GM06990 (cell line): ENCODE data around the gene CTRL.

Experiments
- DNase-seq: peaks from one replicate; pipeline ENCODE4 v3.0.0-alpha.2; 2011; ENCODE audit not compliant: insufficient read length; ENCODE audit errors: extremely low read depth
- H3K27me3 ChIP-seq: replicated peaks from 2 replicates; pipeline ENCODE4 v1.6.0; 2011; ENCODE audit warnings: low read length; ENCODE audit not compliant: control insufficient read depth, insufficient read depth
- H3K36me3 ChIP-seq: 2 replicates; pipeline ENCODE4 v1.5.1; 2011; ENCODE audit warnings: low read length; ENCODE audit not compliant: control insufficient read depth, insufficient read depth
- H3K4me3 ChIP-seq: replicated peaks from 2 replicates; pipeline ENCODE4 v1.5.1; 2011; ENCODE audit warnings: low read depth, mild to moderate bottlenecking, control low read depth, low read length
- TF ChIP-seq, protein P1 (sequence below): IDR thresholded peaks from 2 replicates; pipeline ENCODE4 v1.5.1; 2011; ENCODE audit warnings: low read length, control low read depth, mild to moderate bottlenecking, inconsistent platforms; ENCODE audit not compliant: insufficient read depth, poor library complexity, severe bottlenecking

Gene CTRL

DNA sequence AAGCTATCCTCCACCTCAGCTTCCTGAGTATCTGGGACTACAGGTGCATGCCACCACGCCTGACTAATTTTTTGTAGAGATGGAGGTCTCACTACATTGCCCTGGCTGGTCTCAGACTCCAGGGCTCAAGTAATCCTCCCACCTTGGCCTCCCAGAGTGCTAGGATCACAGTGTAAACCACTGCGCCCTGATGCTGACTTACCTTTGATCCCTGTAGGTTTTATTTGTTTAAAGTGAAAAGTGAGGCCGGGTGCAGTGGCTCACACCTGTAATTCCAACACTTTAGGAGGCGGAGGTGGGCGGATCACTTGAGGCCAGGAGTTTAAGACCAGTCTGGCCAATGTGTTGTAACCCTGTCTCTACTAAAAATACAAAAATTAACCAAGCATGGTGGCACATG is 29.9 kb downstream of the CTRL start:
- TF ChIP-seq, protein P1, sequence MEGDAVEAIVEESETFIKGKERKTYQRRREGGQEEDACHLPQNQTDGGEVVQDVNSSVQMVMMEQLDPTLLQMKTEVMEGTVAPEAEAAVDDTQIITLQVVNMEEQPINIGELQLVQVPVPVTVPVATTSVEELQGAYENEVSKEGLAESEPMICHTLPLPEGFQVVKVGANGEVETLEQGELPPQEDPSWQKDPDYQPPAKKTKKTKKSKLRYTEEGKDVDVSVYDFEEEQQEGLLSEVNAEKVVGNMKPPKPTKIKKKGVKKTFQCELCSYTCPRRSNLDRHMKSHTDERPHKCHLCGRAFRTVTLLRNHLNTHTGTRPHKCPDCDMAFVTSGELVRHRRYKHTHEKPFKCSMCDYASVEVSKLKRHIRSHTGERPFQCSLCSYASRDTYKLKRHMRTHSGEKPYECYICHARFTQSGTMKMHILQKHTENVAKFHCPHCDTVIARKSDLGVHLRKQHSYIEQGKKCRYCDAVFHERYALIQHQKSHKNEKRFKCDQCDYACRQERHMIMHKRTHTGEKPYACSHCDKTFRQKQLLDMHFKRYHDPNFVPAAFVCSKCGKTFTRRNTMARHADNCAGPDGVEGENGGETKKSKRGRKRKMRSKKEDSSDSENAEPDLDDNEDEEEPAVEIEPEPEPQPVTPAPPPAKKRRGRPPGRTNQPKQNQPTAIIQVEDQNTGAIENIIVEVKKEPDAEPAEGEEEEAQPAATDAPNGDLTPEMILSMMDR = no peak
- Histone ChIP-seq H3K36me3 (no peaks in the 10 kb centered on the region), H3K4me3 (no peak overlapping the region), H3K27me3 (no peaks in the 10 kb centered on the region)
- no peak for DNase-seq

DNA sequence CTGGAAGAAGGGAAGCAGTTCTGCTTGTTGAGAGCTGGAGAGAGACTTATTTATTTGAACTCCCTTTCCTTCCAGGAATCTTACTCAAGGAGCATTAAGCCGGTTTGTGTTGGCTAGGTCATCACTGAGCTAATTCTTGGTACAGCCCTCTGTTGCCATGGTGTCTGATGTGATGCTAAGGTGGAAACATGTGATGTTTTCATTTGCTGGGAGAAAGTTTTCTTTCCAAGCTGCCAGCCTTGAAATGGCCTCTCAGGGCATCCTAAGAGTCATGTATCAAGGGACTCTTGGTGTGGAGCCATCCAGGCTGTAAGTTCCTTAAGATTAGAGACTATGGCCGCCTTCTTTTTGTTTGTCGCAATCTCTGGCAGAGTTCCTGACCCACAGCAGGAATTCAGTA is 34.4 kb downstream of the CTRL start:
- Histone ChIP-seq H3K36me3 (no peaks in the 10 kb centered on the region), H3K27me3 (no peaks in the 10 kb centered on the region), H3K4me3 (no peak overlapping the region)
- TF ChIP-seq, protein P1 = no peak
- no peak for DNase-seq

DNA sequence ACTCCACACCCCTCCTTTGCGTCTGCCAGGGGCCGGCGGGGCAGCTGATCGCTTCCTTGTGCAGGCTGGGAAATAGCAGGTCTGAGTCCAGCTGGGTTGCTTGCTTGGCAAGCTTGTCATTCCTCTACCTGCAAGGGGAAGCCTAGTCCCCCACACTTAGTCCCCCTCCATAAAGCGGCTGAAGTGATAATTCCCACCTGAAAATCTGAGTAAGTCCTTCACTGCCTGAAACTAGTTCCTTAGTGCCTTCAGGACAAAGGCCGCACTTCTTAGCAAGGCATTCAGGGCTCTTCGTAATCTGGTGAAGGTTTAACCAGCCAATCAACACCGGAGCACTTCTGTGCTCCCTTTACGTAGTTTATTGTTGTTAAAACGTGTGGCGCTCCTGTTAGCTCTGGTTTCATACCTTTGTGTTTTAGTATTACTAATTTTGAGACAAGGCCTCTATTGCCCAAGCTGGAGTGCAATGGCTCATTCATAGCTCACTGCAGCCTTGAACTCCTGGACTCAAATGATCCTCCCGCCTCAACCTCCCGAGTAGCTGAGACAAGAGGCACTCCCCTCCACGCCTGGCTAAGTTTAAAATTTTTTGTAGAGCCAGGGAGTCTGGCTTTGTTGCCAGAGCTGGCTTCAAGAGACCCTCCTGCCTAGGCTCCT is 37.8 kb downstream of the CTRL start:
- H3K4me3 ChIP-seq = peak overlapping the region; percentile 96
- DNase-seq = no peak
- TF ChIP-seq, protein P1 = no peak
- H3K36me3 ChIP-seq = no peaks in the 10 kb centered on the region
- no peaks in the 10 kb centered on the region for H3K27me3 ChIP-seq

DNA sequence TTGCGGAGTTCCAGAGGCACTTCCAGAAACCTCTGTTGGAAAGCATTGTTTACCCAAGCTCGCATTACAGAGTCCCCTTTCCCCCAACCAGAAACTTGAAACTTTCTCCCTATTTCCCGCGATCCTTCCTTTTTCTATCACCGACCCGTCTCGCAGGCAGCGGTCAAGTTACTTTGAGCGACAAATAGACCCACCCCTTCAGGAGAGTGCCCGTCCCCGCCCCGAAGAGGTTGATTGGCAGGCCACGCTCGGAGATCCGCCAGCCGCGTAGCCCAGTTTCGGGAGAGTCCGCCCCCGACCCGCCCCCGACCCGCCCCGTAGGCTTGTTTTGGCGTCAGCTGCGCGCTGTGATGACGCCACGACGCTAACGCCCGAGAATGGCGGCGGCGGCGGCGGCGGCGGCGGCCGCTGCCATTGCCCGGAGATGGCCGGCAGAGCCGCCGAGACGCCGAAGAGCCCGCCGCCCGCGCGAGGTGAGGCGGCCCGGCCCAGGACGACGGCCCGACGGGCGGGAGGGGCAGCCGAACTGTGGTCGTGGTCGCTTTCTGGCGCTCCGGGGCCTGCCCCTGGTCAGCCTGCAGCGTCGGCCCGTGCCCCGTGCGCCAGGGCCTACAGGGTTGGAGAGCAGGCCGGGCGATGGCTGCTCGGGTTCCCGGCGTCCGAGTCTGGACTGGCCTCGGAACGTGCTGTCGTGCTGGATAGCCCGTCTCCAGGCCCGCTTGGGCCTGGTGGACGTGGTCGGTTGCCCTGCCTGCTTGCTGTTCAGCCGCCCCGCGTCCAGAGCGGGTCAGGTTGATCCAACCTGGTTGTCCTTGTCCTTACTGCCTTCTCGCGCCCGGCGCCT is 38.5 kb downstream of the CTRL start, which contains the start of gene PSKH1:
Gene PSKH1 (plus strand): TSS at position 356 of the 844 bp plus-strand sequence. CDS start 15,496 bp downstream, outside the sequence.
- H3K36me3 ChIP-seq = no peaks in the 10 kb centered on the region
- TF ChIP-seq, protein P1 = no peak
- peak; percentile 92 for DNase-seq
- H3K27me3 ChIP-seq = no peaks in the 10 kb centered on the region
- H3K4me3 ChIP-seq = peak within 1 kb of the TSS; percentile 96

DNA sequence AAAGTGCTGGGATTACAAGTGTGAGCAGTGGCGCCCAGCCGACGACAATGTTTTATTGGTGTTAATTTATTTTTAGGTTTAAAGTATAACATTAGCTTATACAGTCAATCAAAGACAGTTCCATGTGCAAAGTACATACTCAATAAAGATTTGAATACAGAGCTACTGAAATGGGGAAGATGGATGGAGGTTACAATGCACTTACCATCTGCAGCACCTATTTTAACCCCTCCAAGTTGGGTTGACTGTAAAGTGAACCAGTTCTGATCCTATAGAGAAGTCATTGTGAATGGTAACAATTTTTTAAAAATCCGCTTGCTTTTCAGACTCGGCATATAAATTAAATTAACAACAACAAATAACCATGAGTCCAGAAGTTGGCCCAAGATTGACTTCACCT is 39.3 kb downstream of the CTRL start:
- no peaks in the 10 kb centered on the region for H3K36me3 ChIP-seq
- no peak for DNase-seq
- peak overlapping the region; percentile 65 for H3K4me3 ChIP-seq
- no peaks in the 10 kb centered on the region for H3K27me3 ChIP-seq
- TF ChIP-seq, protein P1 = no peak
